HuH-7 (cell line): ENCODE results near the gene RPP40.
"Not testable (repeated sequence)": the region's sequence is repeated elsewhere in the genome, so short reads cannot be mapped to it uniquely, and the experiment has no call there.

ENCODE experiments used
- DNase-seq: peaks from one replicate; pipeline ENCODE4 v3.0.0; 2011; ENCODE audit warnings: low spot score

Gene RPP40

GRCh38 chr6:5014072-5014561 lies 10.3 kb upstream of the RPP40 start:
- DNase-seq, result no peak

GRCh38 chr6:5012519-5012918 lies 8.7 kb upstream of the RPP40 start:
- no peak for DNase-seq

- no peak for DNase-seq
These were observed 7.5 kb upstream of the RPP40 start for GRCh38 chr6:5011346-5011745.

GRCh38 chr6:5007531-5007930 lies 3.7 kb upstream of the RPP40 start:
- no peak for DNase-seq

GRCh38 chr6:5006222-5006621 lies 2.4 kb upstream of the RPP40 start:
- no peak for DNase-seq

- DNase-seq, result not testable (repeated sequence)
These were observed 1.2 kb upstream of the RPP40 start for GRCh38 chr6:5005038-5005433.

- no peak for DNase-seq
These were observed 668 bp upstream of the RPP40 start for GRCh38 chr6:5004373-5005037.

GRCh38 chr6:4999586-4999985 lies 4.3 kb downstream of the RPP40 start:
- DNase-seq, result no peak

GRCh38 chr6:4997862-4998261 lies 6.0 kb downstream of the RPP40 start:
- no peak for DNase-seq

- no peak for DNase-seq
These were observed 9.1 kb downstream of the RPP40 start for GRCh38 chr6:4994741-4995140.

GRCh38 chr6:4987432-4987831 lies 16.4 kb downstream of the RPP40 start:
- no peak for DNase-seq

- DNase-seq, result no peak
These were observed 16.8 kb downstream of the RPP40 start for GRCh38 chr6:4986999-4987398.

GRCh38 chr6:4983322-4983721 lies 20.5 kb downstream of the RPP40 start:
- peak; percentile 24 for DNase-seq

- no peak for DNase-seq
These were observed 22.1 kb downstream of the RPP40 start for GRCh38 chr6:4981761-4982160.

GRCh38 chr6:4979426-4979825 lies 24.4 kb downstream of the RPP40 start:
- no peak for DNase-seq

GRCh38 chr6:4977468-4977867 lies 26.4 kb downstream of the RPP40 start:
- no peak for DNase-seq

GRCh38 chr6:4975506-4975905 lies 28.3 kb downstream of the RPP40 start:
- DNase-seq, result no peak

- DNase-seq, result no peak
These were observed 28.9 kb downstream of the RPP40 start for GRCh38 chr6:4974962-4975361.

GRCh38 chr6:4973982-4974745 lies 29.7 kb downstream of the RPP40 start:
- no peak for DNase-seq

GRCh38 chr6:4973415-4973814 lies 30.4 kb downstream of the RPP40 start:
- no peak for DNase-seq

GRCh38 chr6:4972438-4972837 lies 31.4 kb downstream of the RPP40 start:
- no peak for DNase-seq

GRCh38 chr6:4971851-4972250 lies 32.0 kb downstream of the RPP40 start:
- DNase-seq, result no peak

GRCh38 chr6:4970739-4971395 lies 33.0 kb downstream of the RPP40 start:
- no peak for DNase-seq
